Smooth muscle cell (in vitro differentiated cells): Measurements from ENCODE around the gene SYNDIG1. TPM values are rescaled to one million over a fixed set of nuclear protein-coding genes. Genes with fewer than 3 reads are reported as not detected.
A peak's percentile ranks its signal among the peaks of the same experiment; 100 is the strongest.

ENCODE experiments used
- DNase-seq: peaks from one replicate; lab custom pipeline; 2025; ENCODE audit not compliant: unreplicated experiment; lab: John Stamatoyannopoulos, UW
- H2AFZ ChIP-seq: fragments of 200-600 bp; sonication (generic); 2 replicates; pipeline ENCODE4 v1.6.0; 2016; ENCODE audit warnings: antibody characterized with exemption, low read depth, mild to moderate bottlenecking
- H3F3A ChIP-seq: fragments of 200-600 bp; sonication (generic); 2 replicates; pipeline ENCODE4 v1.6.0; 2017; ENCODE audit warnings: antibody characterized with exemption, low read depth
- H3K27ac ChIP-seq: fragments of 200-600 bp; sonication (generic); 2 replicates; pipeline ENCODE4 v1.5.1; 2016; ENCODE audit warnings: low read depth, mild to moderate bottlenecking
- H3K27me3 ChIP-seq: fragments of 200-600 bp; sonication (generic); 2 replicates; pipeline ENCODE4 v1.6.1; 2016; ENCODE audit warnings: low read depth, mild to moderate bottlenecking
- H3K36me3 ChIP-seq: fragments of 200-600 bp; sonication (generic); 2 replicates; pipeline ENCODE4 v1.5.1; 2016; ENCODE audit warnings: low read depth
- H3K4me1 ChIP-seq: fragments of 200-600 bp; sonication (generic); 2 replicates; pipeline ENCODE4 v1.5.1; 2016; ENCODE audit warnings: low read depth
- H3K4me2 ChIP-seq: fragments of 200-600 bp; sonication (generic); 2 replicates; pipeline ENCODE4 v1.6.0; 2016; ENCODE audit warnings: mild to moderate bottlenecking
- H3K4me3 ChIP-seq: fragments of 200-600 bp; sonication (generic); 2 replicates; pipeline ENCODE4 v1.5.1; 2016; ENCODE audit warnings: mild to moderate bottlenecking
- H3K79me2 ChIP-seq: fragments of 200-600 bp; sonication (generic); 2 replicates; pipeline ENCODE4 v1.6.0; 2016; ENCODE audit warnings: low read depth, mild to moderate bottlenecking
- H3K9ac ChIP-seq: fragments of 200-600 bp; sonication (generic); 2 replicates; pipeline ENCODE4 v1.6.0; 2016; ENCODE audit warnings: low read depth
- H3K9me3 ChIP-seq: fragments of 200-600 bp; sonication (generic); replicated peaks from 2 replicates; pipeline ENCODE4 v1.5.1; 2016; ENCODE audit warnings: low read depth
- H4K20me1 ChIP-seq: fragments of 200-600 bp; sonication (generic); 2 replicates; pipeline ENCODE4 v1.6.0; 2016; ENCODE audit warnings: low read depth
- WGBS: methylation state at CpG from one replicate; pipeline ENCODE4 v1.1.7; 2016; ENCODE audit warnings: low lambda C conversion rate; 5-methylcytosine and 5-hydroxymethylcytosine counted together
- polyA plus RNA-seq: library from polyadenylated mRNA; unstranded; fragments of >200 nt; fragmentation: Nextera tagmentation; extraction: Ambion mirVana; gene quantifications from 2 replicates; pipeline ENCODE4 v1.2.1, GENCODE V29; 2016
- total RNA-seq: library from RNA; depleted of rRNA; stranded (reverse); fragments of >200 nt; gene quantifications from 2 replicates; pipeline ENCODE4 v1.2.3, GENCODE V29; 2014
- TF ChIP-seq, protein P1 (sequence below): fragments of 200-600 bp; sonication (generic); IDR thresholded peaks from 2 replicates; pipeline ENCODE4 v1.5.1; 2017; ENCODE audit warnings: borderline replicate concordance, mild to moderate bottlenecking, antibody characterized with exemption; ENCODE audit not compliant: insufficient read depth, poor library complexity, severe bottlenecking

The SYNDIG1 gene
- total and polyA plus RNA-seq, 2 experiments from 2014 or later = 1.8 to 2.2 TPM

DNA sequence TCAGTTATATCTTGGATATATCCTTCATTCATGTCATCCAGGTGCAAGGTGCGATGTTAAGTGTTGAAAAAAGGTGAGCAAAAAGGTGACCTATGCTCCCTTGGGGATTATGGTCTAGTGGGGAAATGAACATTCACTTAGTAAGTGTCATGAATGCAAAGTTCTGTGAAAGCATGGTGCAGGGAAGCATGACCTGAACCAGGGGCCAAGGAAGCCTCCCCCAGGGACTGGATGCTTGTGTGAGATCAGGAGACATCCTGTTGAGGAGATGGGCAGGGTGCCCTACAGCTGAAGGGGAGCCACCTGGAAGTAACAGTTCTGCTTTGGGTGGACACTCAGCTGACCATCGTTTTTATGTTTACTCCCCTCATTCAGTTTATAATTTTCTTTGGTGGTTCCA, 179.5 kb downstream of the SYNDIG1 start:
- TF ChIP-seq, protein P1, sequence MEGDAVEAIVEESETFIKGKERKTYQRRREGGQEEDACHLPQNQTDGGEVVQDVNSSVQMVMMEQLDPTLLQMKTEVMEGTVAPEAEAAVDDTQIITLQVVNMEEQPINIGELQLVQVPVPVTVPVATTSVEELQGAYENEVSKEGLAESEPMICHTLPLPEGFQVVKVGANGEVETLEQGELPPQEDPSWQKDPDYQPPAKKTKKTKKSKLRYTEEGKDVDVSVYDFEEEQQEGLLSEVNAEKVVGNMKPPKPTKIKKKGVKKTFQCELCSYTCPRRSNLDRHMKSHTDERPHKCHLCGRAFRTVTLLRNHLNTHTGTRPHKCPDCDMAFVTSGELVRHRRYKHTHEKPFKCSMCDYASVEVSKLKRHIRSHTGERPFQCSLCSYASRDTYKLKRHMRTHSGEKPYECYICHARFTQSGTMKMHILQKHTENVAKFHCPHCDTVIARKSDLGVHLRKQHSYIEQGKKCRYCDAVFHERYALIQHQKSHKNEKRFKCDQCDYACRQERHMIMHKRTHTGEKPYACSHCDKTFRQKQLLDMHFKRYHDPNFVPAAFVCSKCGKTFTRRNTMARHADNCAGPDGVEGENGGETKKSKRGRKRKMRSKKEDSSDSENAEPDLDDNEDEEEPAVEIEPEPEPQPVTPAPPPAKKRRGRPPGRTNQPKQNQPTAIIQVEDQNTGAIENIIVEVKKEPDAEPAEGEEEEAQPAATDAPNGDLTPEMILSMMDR = no peak
- H3K4me1 ChIP-seq = peaks cover 10% of the 10 kb centered on the region

DNA sequence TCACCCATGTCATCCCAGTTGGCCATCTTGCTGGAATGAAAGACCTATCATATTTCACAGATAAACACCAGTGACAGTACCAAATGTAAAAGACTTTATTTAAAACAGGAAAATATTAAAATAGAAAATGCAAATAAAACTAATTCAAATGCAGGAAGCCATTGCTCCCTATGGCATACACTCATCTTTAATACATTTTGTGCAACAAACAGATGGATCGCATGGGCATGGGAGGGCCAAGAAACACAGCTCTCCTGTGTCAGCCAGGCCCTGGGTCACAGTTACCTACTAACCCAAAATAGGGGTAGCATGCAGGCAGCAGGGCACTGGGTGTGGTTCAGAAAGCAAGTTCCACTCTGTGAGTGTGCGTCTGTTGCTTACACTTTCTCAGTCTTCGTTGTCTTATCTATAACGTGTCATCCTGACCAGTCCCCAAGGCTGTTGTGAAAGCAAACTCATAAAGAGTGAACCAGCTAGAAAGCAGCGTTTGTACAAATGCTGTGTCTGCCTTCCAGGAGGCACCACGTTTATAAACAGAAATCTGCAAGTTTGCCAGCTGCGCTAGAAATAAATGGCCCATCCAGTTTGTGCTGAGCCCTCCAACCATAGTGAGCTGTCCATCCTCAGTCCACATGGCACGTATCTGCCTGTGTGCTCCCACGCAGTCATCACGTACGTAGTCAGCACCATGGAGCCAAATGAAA, 180.5 kb downstream of the SYNDIG1 start:
- no peaks in the 10 kb centered on the region for H3K9me3 ChIP-seq
- H4K20me1 ChIP-seq = no peaks in the 10 kb centered on the region
- H3K27ac ChIP-seq = peak overlapping the region; percentile 74
- H3K27me3 ChIP-seq = no peaks in the 10 kb centered on the region
- peaks cover 12% of the 10 kb centered on the region for H3K4me1 ChIP-seq
- TF ChIP-seq, protein P1 = no peak
- H3K4me2 ChIP-seq = peak overlapping the region; percentile 65
- no peak overlapping the region for H3K4me3 ChIP-seq
- peaks cover 14% of the 10 kb centered on the region for H3F3A ChIP-seq
- H2AFZ ChIP-seq = no peak overlapping the region
- no peaks in the 10 kb centered on the region for H3K36me3 ChIP-seq
- no peak overlapping the region for H3K9ac ChIP-seq
- DNase-seq = no peak
- WGBS = 22% methylated on average over 11 of the region's 11 CpGs
- no peaks in the 10 kb centered on the region for H3K79me2 ChIP-seq

More for the DNA sequence above, 179.5 kb downstream of the SYNDIG1 start:
- Histone ChIP-seq H3K9me3 (no peaks in the 10 kb centered on the region), H3K4me2 (no peak overlapping the region), H3K36me3 (no peaks in the 10 kb centered on the region), H3K79me2 (no peaks in the 10 kb centered on the region), H3F3A (peaks cover 14% of the 10 kb centered on the region), H3K27ac (no peak overlapping the region), H3K9ac (no peak overlapping the region), H3K27me3 (no peaks in the 10 kb centered on the region), H2AFZ (no peak overlapping the region), H3K4me3 (no peak overlapping the region), H4K20me1 (no peaks in the 10 kb centered on the region)
- WGBS = 96% methylated on average over 2 of the region's 2 CpGs
- no peak for DNase-seq

DNA sequence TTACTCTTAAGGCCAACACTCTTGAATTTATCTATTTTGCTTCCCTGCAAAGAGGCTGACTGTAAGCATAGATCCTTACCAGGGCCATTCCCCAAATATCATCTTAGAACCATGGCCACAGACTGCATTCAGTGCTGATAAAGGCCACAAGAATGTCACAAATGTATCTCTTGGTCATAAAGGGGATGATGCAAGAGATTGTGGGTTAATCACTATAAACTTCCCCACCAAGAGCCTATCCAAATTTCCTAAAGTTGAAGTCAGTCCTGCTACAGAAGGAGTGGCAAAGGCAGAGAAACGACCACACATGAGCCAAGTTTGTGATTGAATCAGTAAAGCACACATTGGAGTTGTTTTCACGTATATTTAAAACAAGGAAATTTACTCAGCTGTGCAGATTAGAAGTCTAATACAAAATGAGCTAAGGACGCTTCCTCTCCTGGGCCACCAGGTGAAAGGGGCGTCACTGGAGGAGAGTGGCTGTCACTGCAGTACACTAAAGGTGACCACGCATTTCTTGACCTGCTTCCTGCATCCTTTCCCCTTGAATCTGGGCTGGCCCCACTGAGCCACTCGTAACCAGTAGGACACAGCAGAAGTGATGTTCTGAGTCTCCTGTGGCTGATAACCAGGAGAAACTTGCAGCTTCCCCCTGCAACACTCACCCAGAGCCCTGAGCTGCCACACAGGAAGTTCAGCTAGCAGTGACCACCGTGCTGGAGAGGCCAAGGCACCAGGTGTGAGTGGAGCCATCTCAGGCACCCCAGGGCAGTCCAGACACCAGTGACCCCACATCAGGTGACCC, 181.9 kb downstream of the SYNDIG1 start:
- Histone ChIP-seq H3K9ac (peak overlapping the region; percentile 3), H2AFZ (no peak overlapping the region), H3K79me2 (no peaks in the 10 kb centered on the region), H3K4me2 (peak overlapping the region; percentile 1), H3K9me3 (no peaks in the 10 kb centered on the region), H3F3A (peaks cover 14% of the 10 kb centered on the region), H3K36me3 (no peaks in the 10 kb centered on the region), H3K27ac (peak overlapping the region; percentile 74), H3K27me3 (no peaks in the 10 kb centered on the region), H3K4me1 (peaks cover 12% of the 10 kb centered on the region), H4K20me1 (no peaks in the 10 kb centered on the region), H3K4me3 (no peak overlapping the region)
- TF ChIP-seq, protein P1 = no peak
- 42% methylated on average over 7 of the region's 7 CpGs for WGBS
- DNase-seq = no peak
